BE2C (cell line): ENCODE data around the gene FBXO47.

Source experiments
- DNase-seq: peaks from one replicate; pipeline ENCODE4 v3.0.0-alpha.2; 2020
- H3K27me3 ChIP-seq: fragments of 250-450 bp; sonication (Bioruptor Pico); 2 replicates; pipeline ENCODE4 v1.5.1; 2020; ENCODE audit warnings: mild to moderate bottlenecking
- H3K36me3 ChIP-seq: fragments of 250-450 bp; sonication (Bioruptor Pico); 2 replicates; pipeline ENCODE4 v1.5.1; 2020; ENCODE audit warnings: mild to moderate bottlenecking
- H3K4me1 ChIP-seq: fragments of 250-450 bp; sonication (Bioruptor Pico); 2 replicates; pipeline ENCODE4 v1.5.1; 2020
- H3K4me3 ChIP-seq: 2 replicates; pipeline ENCODE4 v1.5.1; 2011; ENCODE audit warnings: low read depth, low read length
- H3K9me3 ChIP-seq: fragments of 250-450 bp; sonication (Bioruptor Pico); 2 replicates; pipeline ENCODE4 v1.5.1; 2020
- TF ChIP-seq, protein P1 (sequence below): IDR thresholded peaks from 2 replicates; pipeline ENCODE4 v1.5.1; 2012; ENCODE audit warnings: mild to moderate bottlenecking, low read depth, low read length

The FBXO47 gene

DNA sequence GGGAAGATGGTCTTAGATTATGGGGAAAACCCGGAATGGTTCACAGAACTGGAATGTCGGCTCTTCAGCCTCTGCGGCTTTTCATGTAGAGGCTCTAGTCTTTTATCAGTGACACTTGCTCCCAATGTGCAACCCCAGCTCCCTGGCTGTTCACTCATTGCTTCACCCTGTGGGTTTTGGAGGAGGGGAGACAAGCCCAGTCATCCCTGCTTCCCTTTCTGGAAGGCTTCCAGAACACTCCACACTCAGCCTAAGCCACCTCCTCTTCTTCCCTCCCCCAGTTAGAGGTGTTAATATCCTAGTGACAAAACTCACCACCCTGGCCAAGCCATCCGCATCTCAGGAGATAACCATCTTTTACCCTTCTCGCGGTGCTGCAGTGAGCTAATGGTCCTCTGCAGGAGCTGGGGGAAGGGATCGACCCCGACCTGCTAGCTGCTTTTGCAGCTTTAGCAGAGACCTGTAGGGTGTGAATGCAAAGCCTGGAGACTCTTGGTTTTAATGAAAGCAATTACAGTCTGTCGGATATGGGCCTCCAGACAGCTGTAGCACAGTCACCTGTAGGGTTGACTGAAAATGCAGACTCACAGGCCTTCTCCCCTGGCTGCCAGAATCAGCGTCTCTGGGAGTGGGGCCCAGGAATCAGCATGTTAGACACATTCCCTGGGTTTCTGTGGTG, 66.1 kb downstream of the FBXO47 start:
- H3K9me3 ChIP-seq, result no peaks in the 10 kb centered on the region
- no peak overlapping the region for H3K4me3 ChIP-seq
- TF ChIP-seq, protein P1, sequence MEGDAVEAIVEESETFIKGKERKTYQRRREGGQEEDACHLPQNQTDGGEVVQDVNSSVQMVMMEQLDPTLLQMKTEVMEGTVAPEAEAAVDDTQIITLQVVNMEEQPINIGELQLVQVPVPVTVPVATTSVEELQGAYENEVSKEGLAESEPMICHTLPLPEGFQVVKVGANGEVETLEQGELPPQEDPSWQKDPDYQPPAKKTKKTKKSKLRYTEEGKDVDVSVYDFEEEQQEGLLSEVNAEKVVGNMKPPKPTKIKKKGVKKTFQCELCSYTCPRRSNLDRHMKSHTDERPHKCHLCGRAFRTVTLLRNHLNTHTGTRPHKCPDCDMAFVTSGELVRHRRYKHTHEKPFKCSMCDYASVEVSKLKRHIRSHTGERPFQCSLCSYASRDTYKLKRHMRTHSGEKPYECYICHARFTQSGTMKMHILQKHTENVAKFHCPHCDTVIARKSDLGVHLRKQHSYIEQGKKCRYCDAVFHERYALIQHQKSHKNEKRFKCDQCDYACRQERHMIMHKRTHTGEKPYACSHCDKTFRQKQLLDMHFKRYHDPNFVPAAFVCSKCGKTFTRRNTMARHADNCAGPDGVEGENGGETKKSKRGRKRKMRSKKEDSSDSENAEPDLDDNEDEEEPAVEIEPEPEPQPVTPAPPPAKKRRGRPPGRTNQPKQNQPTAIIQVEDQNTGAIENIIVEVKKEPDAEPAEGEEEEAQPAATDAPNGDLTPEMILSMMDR, result no peak
- no peaks in the 10 kb centered on the region for H3K36me3 ChIP-seq
- no peaks in the 10 kb centered on the region for H3K27me3 ChIP-seq
- peak; percentile 42 for DNase-seq
- peaks cover 19% of the 10 kb centered on the region for H3K4me1 ChIP-seq

GRCh38 chr17:38899421-38899820, 67.8 kb downstream of the FBXO47 start:
- Histone ChIP-seq H3K36me3 (no peaks in the 10 kb centered on the region), H3K27me3 (no peaks in the 10 kb centered on the region), H3K4me1 (peaks cover 19% of the 10 kb centered on the region), H3K4me3 (no peak overlapping the region), H3K9me3 (no peaks in the 10 kb centered on the region)
- no peak for DNase-seq
- TF ChIP-seq, protein P1, result no peak

- Histone ChIP-seq H3K36me3 (no peaks in the 10 kb centered on the region), H3K4me1 (peaks cover 21% of the 10 kb centered on the region), H3K9me3 (no peaks in the 10 kb centered on the region), H3K4me3 (no peak overlapping the region), H3K27me3 (no peaks in the 10 kb centered on the region)
- no peak for DNase-seq
- TF ChIP-seq, protein P1, result no peak
These were observed 68.3 kb downstream of the FBXO47 start for GRCh38 chr17:38898812-38899348.

DNA sequence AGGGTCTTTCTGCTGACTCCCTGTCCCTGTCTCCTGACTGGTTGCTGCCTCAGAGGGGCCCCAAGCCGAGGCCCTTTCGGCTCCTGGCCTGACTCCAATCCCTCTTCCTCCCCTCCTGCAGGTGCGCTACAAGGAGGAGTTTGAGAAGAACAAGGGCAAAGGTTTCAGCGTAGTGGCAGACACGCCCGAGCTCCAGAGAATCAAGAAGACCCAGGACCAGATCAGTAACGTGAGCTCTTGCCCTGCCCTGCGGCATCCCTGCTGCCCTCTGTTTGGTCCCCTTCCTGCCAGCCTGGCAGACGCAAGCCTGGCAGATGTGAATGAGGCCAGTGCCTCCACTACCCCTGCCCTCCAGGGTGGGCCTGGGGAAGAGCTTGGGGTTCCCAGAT, 68.9 kb downstream of the FBXO47 start:
- TF ChIP-seq, protein P1, result no peak
- no peaks in the 10 kb centered on the region for H3K27me3 ChIP-seq
- peaks cover 21% of the 10 kb centered on the region for H3K4me1 ChIP-seq
- H3K36me3 ChIP-seq, result no peaks in the 10 kb centered on the region
- DNase-seq, result no peak
- H3K4me3 ChIP-seq, result no peak overlapping the region
- H3K9me3 ChIP-seq, result no peaks in the 10 kb centered on the region

- H3K4me3 ChIP-seq, result no peak overlapping the region
- H3K36me3 ChIP-seq, result no peaks in the 10 kb centered on the region
- TF ChIP-seq, protein P1, result no peak
- no peaks in the 10 kb centered on the region for H3K9me3 ChIP-seq
- peaks cover 21% of the 10 kb centered on the region for H3K4me1 ChIP-seq
- no peaks in the 10 kb centered on the region for H3K27me3 ChIP-seq
- DNase-seq, result no peak
These were observed 69.4 kb downstream of the FBXO47 start for GRCh38 chr17:38897671-38898290.

DNA sequence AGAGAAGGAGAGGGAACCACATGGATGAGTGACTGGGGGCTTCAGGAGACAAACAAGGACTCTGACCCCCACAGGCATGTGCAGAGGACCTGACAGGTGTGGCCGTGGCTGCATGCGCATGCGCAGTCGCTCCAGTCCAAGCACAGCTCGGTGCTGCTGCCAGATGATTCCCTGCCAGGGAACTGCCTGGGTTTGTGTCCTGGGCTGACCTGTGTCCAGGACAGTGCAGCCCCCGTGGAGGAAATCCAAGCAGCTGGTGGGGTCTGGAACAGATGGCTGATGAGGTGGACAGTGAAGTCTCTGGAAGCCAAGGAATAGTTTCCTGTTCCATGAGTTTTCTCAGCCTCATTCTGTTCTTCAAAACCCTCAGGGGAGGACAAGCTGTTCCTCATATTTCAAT, 70.0 kb downstream of the FBXO47 start:
- no peaks in the 10 kb centered on the region for H3K27me3 ChIP-seq
- peak; percentile 35 for DNase-seq
- no peak overlapping the region for H3K4me3 ChIP-seq
- no peaks in the 10 kb centered on the region for H3K9me3 ChIP-seq
- TF ChIP-seq, protein P1, result no peak
- no peaks in the 10 kb centered on the region; the same call in 1 of the 2 replicates for H3K36me3 ChIP-seq
- H3K4me1 ChIP-seq, result peaks cover 21% of the 10 kb centered on the region
